HCT116 (cell line): ENCODE data around the gene NSMCE3. TPM values are rescaled to one million over a fixed set of nuclear protein-coding genes. Genes with fewer than 3 reads are reported as not detected.

Experiments used
- ATAC-seq: fragments of 200-7000 bp; cut with Tn5 transposase; 2 replicates; pipeline ENCODE4 v1.9.1; 2020; ENCODE audit warnings: mild to moderate bottlenecking, moderate library complexity
- BruUV-seq: library from RNA; stranded (reverse); fragments of 400-500 nt; replicated peaks from 2 replicates; lab custom pipeline; 2021; lab: Mats Ljungman, UMichigan
- CTCF ChIA-PET: fragments of 300-600 bp; sonication (Branson Sonifier 250); formaldehyde crosslinking; loops from one replicate; lab custom pipeline; 2021; ENCODE audit warnings: antibody characterized with exemption; lab: Charles Lee
- POLR2A ChIA-PET: fragments of 300-600, 350-600 bp; sonication (Branson Sonifier 250); formaldehyde crosslinking; loops from one replicate; lab custom pipeline; 2021; ENCODE audit warnings: antibody characterized with exemption; lab: Charles Lee
- RAD21 ChIA-PET, 2 experiments: fragments of 300-600 bp; sonication (Branson Sonifier 250); formaldehyde crosslinking; loops; one replicate each; lab custom pipeline; 2023; ENCODE audit warnings: low total read pairs in 2 of 2; ENCODE audit not compliant: uncharacterized antibody in 2 of 2, unreplicated experiment in 2 of 2, low non-redundant PET in 1 of 2; lab: Charles Lee
- DNase-seq: peaks from one replicate; pipeline ENCODE4 v3.0.0-alpha.2; 2010; ENCODE audit warnings: low read depth, low spot score
- H2AFZ ChIP-seq: fragments of 200-600 bp; shearing (Covaris generic), sonication (generic); 2 replicates; pipeline ENCODE4 v1.6.1; 2017; ENCODE audit warnings: low read depth, mixed run types, mixed read lengths, antibody characterized with exemption, low read length; ENCODE audit not compliant: poor library complexity, severe bottlenecking
- H3K27ac ChIP-seq: 2 replicates; pipeline ENCODE4 v1.5.1; 2012; ENCODE audit warnings: low read depth, low read length
- H3K27me3 ChIP-seq: fragments of 200-600 bp; sonication (generic); 2 replicates; pipeline ENCODE4 v1.6.1; 2016; ENCODE audit warnings: mixed run types, low read length, mixed read lengths; ENCODE audit not compliant: insufficient read depth
- H3K36me3 ChIP-seq, 2 experiments: fragments of 200-500 bp in 1 of 2; fragments of 200-600 bp in 1 of 2; sonication (Bioruptor generic) in 1 of 2; sonication (generic) in 1 of 2; 2 replicates each; pipeline versions ENCODE4 v1.5.1 to v1.6.1; 2014 to 2016; ENCODE audit warnings: low read length in 2 of 2, inconsistent platforms in 1 of 2, mixed read lengths in 1 of 2, mixed run types in 1 of 2; ENCODE audit not compliant: insufficient read depth in 2 of 2, control insufficient read depth in 1 of 2
- H3K4me1 ChIP-seq, 2 experiments: fragments of 200-600 bp in 1 of 2; sonication (generic) in 1 of 2; 2 replicates each; pipeline versions ENCODE4 v1.5.1 to v1.6.1; 2012 to 2017; ENCODE audit warnings: low read length in 2 of 2, inconsistent platforms in 1 of 2, mild to moderate bottlenecking in 1 of 2, mixed read lengths in 1 of 2, mixed run types in 1 of 2, moderate library complexity in 1 of 2; ENCODE audit not compliant: insufficient read depth in 2 of 2, control insufficient read depth in 1 of 2
- H3K4me2 ChIP-seq: fragments of 200-600 bp; sonication (generic); 2 replicates; pipeline ENCODE4 v1.6.1; 2017; ENCODE audit warnings: mixed run types, low read length, mixed read lengths
- H3K4me3 ChIP-seq, 2 experiments: fragments of 200-600 bp in 1 of 2; sonication (generic) in 1 of 2; replicated peaks in 1 of 2; 2 replicates each; pipeline ENCODE4 v1.5.1; 2011 to 2016; ENCODE audit warnings: low read length in 2 of 2, control low read depth in 1 of 2, low read depth in 1 of 2, mild to moderate bottlenecking in 1 of 2, mixed read lengths in 1 of 2, mixed run types in 1 of 2
- H3K79me2 ChIP-seq: fragments of 200-600 bp; sonication (generic); 2 replicates; pipeline ENCODE4 v1.6.1; 2017; ENCODE audit warnings: mild to moderate bottlenecking, mixed run types, low read length, moderate library complexity, mixed read lengths; ENCODE audit not compliant: insufficient read depth
- H3K9ac ChIP-seq: fragments of 200-600 bp; sonication (generic); 2 replicates; pipeline ENCODE4 v1.6.1; 2016; ENCODE audit warnings: low read length, mixed read lengths
- H3K9me2 ChIP-seq: fragments of 200-600 bp; sonication (generic), shearing (Covaris generic); 2 replicates; pipeline ENCODE4 v1.6.1; 2017; ENCODE audit warnings: mixed run types, mild to moderate bottlenecking, moderate library complexity; ENCODE audit not compliant: insufficient read depth
- H3K9me3 ChIP-seq, 2 experiments: fragments of 200-500 bp in 1 of 2; fragments of 200-600 bp in 1 of 2; sonication (Bioruptor generic) in 1 of 2; sonication (generic) in 1 of 2; 2 replicates each; pipeline ENCODE4 v1.6.1; 2014 to 2017; ENCODE audit warnings: low read length in 2 of 2, mixed read lengths in 2 of 2, inconsistent platforms in 1 of 2, low read depth in 1 of 2, mild to moderate bottlenecking in 1 of 2, mixed run types in 1 of 2, moderate library complexity in 1 of 2; ENCODE audit not compliant: control insufficient read depth in 1 of 2, insufficient read depth in 1 of 2
- H4K20me1 ChIP-seq: fragments of 200-600 bp; sonication (generic), shearing (Covaris generic); 2 replicates; pipeline ENCODE4 v1.6.1; 2017; ENCODE audit warnings: mixed run types, mild to moderate bottlenecking, moderate library complexity; ENCODE audit not compliant: insufficient read depth
- CEBPB ChIP-seq: IDR thresholded peaks from 2 replicates; pipeline ENCODE4 v1.6.1; 2012; ENCODE audit warnings: low read depth
- EZH2phosphoT487 ChIP-seq: fragments of 200-600 bp; IDR thresholded peaks from 2 replicates; pipeline ENCODE4 v1.6.1; 2018; ENCODE audit warnings: antibody characterized with exemption, borderline replicate concordance
- FOSL1 ChIP-seq: IDR thresholded peaks from 2 replicates; pipeline ENCODE4 v1.6.1; 2012; ENCODE audit warnings: low read depth
- POLR2A ChIP-seq: IDR thresholded peaks from 2 replicates; pipeline ENCODE4 v1.7.0; 2011; ENCODE audit warnings: borderline replicate concordance; ENCODE audit not compliant: insufficient read depth, insufficient read length; ENCODE audit errors: extremely low read depth
- SIN3A ChIP-seq: IDR thresholded peaks from 2 replicates; pipeline ENCODE4 v1.6.1; 2012; ENCODE audit warnings: low read depth
- SP1 ChIP-seq: IDR thresholded peaks from 2 replicates; pipeline ENCODE4 v1.6.1; 2012; ENCODE audit warnings: low read depth
- ZNF274 ChIP-seq: fragments of 200-500 bp; sonication (Bioruptor generic); IDR thresholded peaks from 2 replicates; pipeline ENCODE4 v1.6.1; 2014; ENCODE audit warnings: mild to moderate bottlenecking, low read depth, low read length, inconsistent platforms
- intact Hi-C: fragments of 100-400 bp; cut with micrococcal nuclease; formaldehyde crosslinking; loops from 2 replicates; pipeline ENCODE4 v1.10.0; 2022
- total RNA-seq: library from RNA; stranded (reverse); gene quantifications from one replicate; pipeline ENCODE4 v1.2.1, GENCODE V29; 2021; ENCODE audit not compliant: unreplicated experiment
- TF ChIP-seq, protein P1 (sequence below): IDR thresholded peaks from 2 replicates; pipeline ENCODE4 v1.6.1; 2012; ENCODE audit warnings: low read depth
- TF ChIP-seq, protein P2 (sequence below): IDR thresholded peaks from 2 replicates; pipeline ENCODE4 v1.6.1; 2012

The NSMCE3 gene
- total RNA-seq, 1 experiment from 2014 or later, result 5.7 TPM

DNA sequence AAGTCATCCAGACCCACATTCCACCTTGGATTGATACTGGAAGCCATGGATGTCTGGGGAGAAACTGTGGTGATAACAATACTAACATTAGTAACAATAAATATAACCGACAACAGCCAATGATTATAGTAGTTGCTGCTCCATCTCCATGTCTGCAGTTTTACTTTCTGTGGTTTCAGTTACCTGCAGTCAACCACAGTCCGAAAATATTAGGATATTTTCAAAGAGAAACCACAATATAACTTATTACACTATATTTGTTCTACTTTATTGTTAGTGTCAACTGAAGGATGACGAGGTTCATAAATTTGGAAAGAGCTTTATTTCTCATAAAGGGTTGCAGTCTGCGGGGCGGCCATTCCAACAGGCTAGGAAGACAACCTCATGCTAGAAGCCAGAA lies 2.6 kb upstream of the NSMCE3 start (continued):
- TF ChIP-seq, protein P1, sequence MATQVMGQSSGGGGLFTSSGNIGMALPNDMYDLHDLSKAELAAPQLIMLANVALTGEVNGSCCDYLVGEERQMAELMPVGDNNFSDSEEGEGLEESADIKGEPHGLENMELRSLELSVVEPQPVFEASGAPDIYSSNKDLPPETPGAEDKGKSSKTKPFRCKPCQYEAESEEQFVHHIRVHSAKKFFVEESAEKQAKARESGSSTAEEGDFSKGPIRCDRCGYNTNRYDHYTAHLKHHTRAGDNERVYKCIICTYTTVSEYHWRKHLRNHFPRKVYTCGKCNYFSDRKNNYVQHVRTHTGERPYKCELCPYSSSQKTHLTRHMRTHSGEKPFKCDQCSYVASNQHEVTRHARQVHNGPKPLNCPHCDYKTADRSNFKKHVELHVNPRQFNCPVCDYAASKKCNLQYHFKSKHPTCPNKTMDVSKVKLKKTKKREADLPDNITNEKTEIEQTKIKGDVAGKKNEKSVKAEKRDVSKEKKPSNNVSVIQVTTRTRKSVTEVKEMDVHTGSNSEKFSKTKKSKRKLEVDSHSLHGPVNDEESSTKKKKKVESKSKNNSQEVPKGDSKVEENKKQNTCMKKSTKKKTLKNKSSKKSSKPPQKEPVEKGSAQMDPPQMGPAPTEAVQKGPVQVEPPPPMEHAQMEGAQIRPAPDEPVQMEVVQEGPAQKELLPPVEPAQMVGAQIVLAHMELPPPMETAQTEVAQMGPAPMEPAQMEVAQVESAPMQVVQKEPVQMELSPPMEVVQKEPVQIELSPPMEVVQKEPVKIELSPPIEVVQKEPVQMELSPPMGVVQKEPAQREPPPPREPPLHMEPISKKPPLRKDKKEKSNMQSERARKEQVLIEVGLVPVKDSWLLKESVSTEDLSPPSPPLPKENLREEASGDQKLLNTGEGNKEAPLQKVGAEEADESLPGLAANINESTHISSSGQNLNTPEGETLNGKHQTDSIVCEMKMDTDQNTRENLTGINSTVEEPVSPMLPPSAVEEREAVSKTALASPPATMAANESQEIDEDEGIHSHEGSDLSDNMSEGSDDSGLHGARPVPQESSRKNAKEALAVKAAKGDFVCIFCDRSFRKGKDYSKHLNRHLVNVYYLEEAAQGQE, result no peak
- TF ChIP-seq FOSL1 (no peak), ZNF274 (no peak), POLR2A (no peak)

DNA sequence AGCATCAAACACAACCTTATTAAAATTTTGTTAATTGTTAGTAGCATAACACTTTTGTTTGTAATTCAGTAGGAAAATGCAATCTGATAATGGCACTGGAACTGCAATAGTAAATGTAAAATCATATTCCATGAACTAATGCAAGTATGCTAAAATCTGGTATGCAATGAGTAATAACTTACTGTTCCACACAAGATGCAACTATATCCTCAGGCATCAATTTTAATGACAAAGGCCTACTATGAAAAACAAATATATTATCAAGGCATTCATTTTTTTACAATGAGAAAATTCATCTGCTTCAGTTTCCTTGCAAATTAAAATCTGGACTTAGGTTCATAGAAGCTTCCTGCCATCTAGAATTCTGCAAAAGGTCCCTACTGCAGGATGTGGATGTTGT lies 1.4 kb upstream of the NSMCE3 start:
- DNase-seq, result no peak
- no peak overlapping the region for H3K4me2 ChIP-seq
- no peak overlapping the region for H2AFZ ChIP-seq
- intact Hi-C loops, result no loop called here
- peaks cover 7 to 13% of the 10 kb centered on the region in 2 experiments for H3K4me1 ChIP-seq
- TF ChIP-seq, protein P2, sequence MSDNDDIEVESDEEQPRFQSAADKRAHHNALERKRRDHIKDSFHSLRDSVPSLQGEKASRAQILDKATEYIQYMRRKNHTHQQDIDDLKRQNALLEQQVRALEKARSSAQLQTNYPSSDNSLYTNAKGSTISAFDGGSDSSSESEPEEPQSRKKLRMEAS, result no peak
- TF ChIP-seq SIN3A (no peak), CEBPB (no peak), SP1 (no peak), EZH2phosphoT487 (no peak)
- RAD21 ChIA-PET, result no interaction called here
- H3K27ac ChIP-seq, result no peak overlapping the region
- CTCF ChIA-PET, result interaction anchor here (1.0 kb wide), 1 partner anchor 131 kb away, joined by 4 read pairs; no protein-coding TSS in a partner anchor
- H3K9me3 ChIP-seq, result no peaks in the 10 kb centered on the region
- no TSS peak for BruUV-seq
- no peak overlapping the region for H3K9ac ChIP-seq
- no peaks in the 10 kb centered on the region for H4K20me1 ChIP-seq
- H3K27me3 ChIP-seq, result no peaks in the 10 kb centered on the region
- POLR2A ChIA-PET, result no interaction called here
- H3K9me2 ChIP-seq, result no peaks in the 10 kb centered on the region
- no peak for ATAC-seq
- no peaks in the 10 kb centered on the region for H3K36me3 ChIP-seq
- peaks cover 10% of the 10 kb centered on the region for H3K79me2 ChIP-seq
- no peak overlapping the region for H3K4me3 ChIP-seq
